Fibroblast of pulmonary artery (primary cell): ENCODE results near the gene EPC2.

Source experiments
- DNase-seq: peaks from one replicate; pipeline ENCODE4 v3.0.0-alpha.2; 2010; ENCODE audit warnings: low read depth
- H3K4me3 ChIP-seq: replicated peaks from 2 replicates; pipeline ENCODE4 v1.5.1; 2011; ENCODE audit warnings: low read depth, mild to moderate bottlenecking, control low read depth, low read length, moderate library complexity
- TF ChIP-seq, protein P1 (sequence below): IDR thresholded peaks from 2 replicates; pipeline ENCODE4 v1.5.1; 2011; ENCODE audit warnings: mild to moderate bottlenecking, control low read depth, low read length, inconsistent platforms; ENCODE audit errors: missing control alignments

Gene EPC2

GRCh38 chr2:148616662-148617061 lies 27.9 kb upstream of the EPC2 start:
- TF ChIP-seq, protein P1, sequence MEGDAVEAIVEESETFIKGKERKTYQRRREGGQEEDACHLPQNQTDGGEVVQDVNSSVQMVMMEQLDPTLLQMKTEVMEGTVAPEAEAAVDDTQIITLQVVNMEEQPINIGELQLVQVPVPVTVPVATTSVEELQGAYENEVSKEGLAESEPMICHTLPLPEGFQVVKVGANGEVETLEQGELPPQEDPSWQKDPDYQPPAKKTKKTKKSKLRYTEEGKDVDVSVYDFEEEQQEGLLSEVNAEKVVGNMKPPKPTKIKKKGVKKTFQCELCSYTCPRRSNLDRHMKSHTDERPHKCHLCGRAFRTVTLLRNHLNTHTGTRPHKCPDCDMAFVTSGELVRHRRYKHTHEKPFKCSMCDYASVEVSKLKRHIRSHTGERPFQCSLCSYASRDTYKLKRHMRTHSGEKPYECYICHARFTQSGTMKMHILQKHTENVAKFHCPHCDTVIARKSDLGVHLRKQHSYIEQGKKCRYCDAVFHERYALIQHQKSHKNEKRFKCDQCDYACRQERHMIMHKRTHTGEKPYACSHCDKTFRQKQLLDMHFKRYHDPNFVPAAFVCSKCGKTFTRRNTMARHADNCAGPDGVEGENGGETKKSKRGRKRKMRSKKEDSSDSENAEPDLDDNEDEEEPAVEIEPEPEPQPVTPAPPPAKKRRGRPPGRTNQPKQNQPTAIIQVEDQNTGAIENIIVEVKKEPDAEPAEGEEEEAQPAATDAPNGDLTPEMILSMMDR: no peak
- H3K4me3 ChIP-seq: no peak overlapping the region
- DNase-seq: no peak

DNA sequence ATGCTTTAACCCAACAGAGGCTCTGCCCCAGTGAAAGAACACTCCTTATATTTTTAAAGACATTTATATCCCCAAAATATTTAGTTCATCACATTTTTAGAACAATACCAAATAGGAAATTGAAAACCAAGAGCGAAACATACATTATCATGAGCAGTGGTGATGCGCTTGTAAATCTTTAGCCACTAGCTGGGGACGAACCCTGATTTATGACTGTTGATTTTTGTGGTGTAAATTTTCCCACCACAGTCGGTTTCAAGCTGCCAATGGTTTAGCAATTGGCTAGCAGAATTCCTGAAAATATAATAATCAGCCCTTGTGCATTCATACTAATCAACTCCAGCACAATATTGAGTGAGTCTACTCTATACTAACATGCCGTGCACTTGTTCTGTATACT lies 27.3 kb upstream of the EPC2 start:
- TF ChIP-seq, protein P1: no peak
- no peak for DNase-seq
- H3K4me3 ChIP-seq: no peak overlapping the region

DNA sequence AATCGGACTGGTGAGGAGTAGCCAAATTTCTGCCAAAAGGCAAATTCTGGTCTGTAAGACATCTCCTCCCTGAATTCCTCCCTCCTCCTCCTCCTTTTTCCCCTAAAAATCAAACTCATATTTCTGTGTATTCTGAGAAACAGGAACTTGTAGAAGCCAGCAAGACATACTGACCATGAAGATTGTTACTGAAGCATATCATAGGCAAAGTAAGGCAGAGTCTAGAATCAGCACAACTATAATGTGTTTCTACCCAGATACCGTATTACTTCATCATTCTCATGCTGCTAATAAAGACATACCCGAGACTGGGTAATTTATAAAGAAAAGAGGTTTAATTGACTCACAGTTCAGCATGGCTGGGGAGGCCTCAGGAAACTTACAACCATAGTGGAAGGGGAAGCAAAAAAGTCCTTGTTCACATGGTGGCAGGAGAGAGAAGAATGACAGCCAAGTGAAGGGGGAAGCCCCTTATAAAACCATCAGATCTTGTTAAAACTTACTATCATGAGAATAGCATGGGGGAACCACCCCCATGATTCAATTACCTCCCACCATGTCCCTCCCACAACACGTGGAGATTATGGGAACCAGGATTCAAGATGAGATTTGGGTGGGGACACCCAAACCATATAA lies 24.9 kb upstream of the EPC2 start:
- no peak for DNase-seq
- TF ChIP-seq, protein P1: no peak
- no peak overlapping the region for H3K4me3 ChIP-seq

- TF ChIP-seq, protein P1: no peak
- no peak overlapping the region for H3K4me3 ChIP-seq
- DNase-seq: no peak
Measured at GRCh38 chr2:148622366-148622765, 22.2 kb upstream of the EPC2 start.

GRCh38 chr2:148623086-148623485 lies 21.5 kb upstream of the EPC2 start:
- no peak overlapping the region for H3K4me3 ChIP-seq
- DNase-seq: no peak
- TF ChIP-seq, protein P1: no peak

- DNase-seq: no peak
- TF ChIP-seq, protein P1: no peak
- no peak overlapping the region for H3K4me3 ChIP-seq
Measured at GRCh38 chr2:148627224-148627623, 17.3 kb upstream of the EPC2 start.

DNA sequence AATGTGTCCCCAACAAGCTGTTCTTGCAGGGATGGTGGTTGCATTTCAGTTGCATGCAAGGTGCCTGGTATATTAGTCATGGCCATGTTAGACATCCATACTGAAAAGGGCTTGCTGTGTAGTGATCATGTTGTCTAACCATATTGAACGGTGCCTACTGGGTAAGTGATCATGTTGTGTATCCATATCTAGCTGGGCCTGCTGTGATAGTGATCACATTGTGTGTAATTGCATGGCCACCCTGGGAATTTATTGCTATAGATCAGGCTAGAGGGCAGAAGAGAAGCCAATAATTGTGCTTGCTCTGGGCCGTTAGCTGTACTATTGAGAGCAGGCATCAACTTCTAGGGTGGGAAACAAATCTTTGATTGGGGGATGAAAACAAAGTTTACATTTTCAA lies 9.8 kb upstream of the EPC2 start:
- no peak for DNase-seq
- no peak overlapping the region for H3K4me3 ChIP-seq
- TF ChIP-seq, protein P1: no peak
